HG02981 (cell line): ENCODE data around the gene PCDHGA4.
"Not testable (repeated sequence)": the region's sequence is repeated elsewhere in the genome, so short reads cannot be mapped to it uniquely, and the experiment has no call there.

Experiments used
- ATAC-seq: cut with Tn5 transposase; IDR thresholded peaks from one replicate; pipeline ENCODE4 v1.9.1; 2021; ENCODE audit warnings: mild to moderate bottlenecking, moderate library complexity; ENCODE audit not compliant: unreplicated experiment

PCDHGA4 gene

DNA sequence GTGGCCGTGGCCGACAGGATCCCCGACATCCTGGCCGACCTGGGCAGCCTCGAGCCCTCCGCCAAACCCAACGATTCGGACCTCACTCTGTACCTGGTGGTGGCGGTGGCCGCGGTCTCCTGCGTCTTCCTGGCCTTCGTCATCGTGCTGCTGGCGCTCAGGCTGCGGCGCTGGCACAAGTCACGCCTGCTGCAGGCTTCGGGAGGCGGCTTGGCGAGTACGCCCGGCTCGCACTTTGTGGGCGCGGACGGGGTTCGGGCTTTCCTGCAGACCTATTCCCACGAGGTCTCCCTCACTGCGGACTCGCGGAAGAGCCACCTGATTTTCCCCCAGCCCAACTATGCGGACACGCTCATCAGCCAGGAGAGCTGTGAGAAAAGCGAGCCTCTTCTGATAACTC is 8.8 kb upstream of the PCDHGA4 start:
- ATAC-seq = not testable (repeated sequence)

GRCh38 chr5:141349917-141350619 is 4.8 kb upstream of the PCDHGA4 start, which contains the start of gene PCDHGB1:
Gene PCDHGB1 (plus strand): TSS chr5:141350099. CDS start chr5:141350261, 162 bp downstream.
- peak; percentile 45 for ATAC-seq

DNA sequence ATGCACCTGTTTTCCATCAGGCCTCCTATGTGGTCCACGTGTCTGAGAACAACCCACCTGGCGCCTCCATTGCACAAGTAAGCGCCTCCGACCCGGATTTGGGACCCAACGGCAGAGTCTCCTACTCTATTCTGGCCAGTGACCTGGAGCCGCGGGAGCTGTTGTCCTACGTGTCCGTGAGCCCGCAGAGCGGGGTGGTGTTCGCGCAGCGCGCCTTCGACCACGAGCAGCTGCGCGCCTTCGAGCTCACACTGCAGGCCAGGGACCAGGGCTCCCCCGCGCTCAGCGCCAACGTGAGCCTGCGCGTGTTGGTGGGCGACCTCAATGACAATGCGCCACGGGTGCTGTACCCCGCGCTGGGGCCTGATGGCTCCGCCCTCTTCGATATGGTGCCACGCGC is 3.2 kb upstream of the PCDHGA4 start:
- ATAC-seq = no peak

DNA sequence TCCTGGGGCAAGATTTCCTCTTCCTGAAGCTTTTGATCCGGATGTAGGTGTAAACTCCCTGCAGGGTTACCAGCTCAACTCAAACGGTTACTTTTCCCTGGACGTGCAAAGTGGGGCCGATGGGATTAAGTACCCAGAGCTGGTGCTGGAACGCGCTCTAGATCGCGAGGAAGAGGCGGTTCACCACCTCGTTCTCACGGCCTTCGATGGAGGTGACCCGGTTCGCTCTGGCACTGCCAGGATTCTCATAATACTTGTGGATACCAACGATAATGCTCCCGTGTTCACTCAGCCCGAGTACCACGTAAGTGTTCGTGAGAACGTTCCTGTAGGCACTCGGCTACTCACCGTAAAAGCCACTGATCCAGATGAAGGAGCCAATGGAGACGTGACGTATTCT is 820 bp downstream of the PCDHGA4 start:
- ATAC-seq = no peak

DNA sequence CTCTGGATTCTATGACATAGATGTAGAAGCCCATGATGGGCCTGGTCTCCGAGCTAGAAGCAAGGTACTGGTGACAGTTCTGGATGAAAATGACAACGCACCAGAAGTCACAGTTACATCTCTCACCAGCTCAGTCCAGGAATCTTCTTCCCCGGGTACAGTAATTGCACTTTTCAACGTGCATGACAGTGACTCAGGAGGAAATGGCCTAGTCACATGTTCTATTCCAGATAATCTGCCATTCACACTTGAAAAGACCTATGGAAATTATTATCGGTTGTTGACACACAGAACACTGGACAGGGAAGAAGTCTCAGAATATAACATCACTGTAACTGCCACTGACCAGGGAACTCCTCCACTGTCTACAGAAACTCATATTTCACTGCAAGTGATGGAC is 1.3 kb downstream of the PCDHGA4 start:
- ATAC-seq = no peak

GRCh38 chr5:141356950-141357349 is 2.1 kb downstream of the PCDHGA4 start:
- no peak for ATAC-seq

- no peak for ATAC-seq
Observed at GRCh38 chr5:141359790-141360426, 5.1 kb downstream of the PCDHGA4 start, which contains the start of gene PCDHGB2. Gene PCDHGB2 (plus strand): TSS chr5:141359994. CDS start chr5:141360136, 142 bp downstream.

- ATAC-seq = no peak
Observed at GRCh38 chr5:141360685-141361084, 5.9 kb downstream of the PCDHGA4 start.

- ATAC-seq = no peak
Observed at GRCh38 chr5:141362719-141363118, 7.9 kb downstream of the PCDHGA4 start.

DNA sequence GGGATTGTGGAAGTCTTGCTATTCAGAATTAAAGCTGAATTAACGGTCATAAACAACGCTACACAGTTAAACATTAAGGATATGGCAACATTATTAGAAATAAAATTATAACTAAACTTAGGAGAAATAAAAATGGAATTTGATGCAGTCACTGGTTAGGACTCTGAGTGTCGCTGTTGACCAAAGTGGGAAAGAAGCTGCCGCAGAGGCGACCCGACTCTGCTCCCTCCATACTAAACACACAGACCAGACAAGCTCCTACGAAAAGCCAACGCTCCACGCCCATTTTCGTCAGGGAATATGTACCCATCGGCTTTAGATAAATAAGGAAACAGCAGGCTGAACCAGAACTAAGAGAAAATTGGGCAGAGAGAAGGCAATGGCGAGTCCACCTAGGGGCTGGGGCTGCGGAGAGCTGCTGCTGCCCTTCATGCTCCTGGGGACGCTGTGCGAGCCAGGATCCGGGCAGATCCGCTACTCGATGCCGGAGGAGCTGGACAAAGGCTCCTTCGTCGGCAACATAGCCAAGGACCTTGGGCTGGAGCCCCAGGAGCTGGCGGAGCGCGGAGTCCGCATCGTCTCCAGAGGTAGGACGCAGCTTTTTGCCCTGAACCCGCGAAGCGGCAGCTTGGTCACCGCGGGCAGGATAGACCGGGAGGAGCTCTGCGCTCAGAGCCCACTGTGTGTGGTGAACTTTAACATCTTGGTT is 9.3 kb downstream of the PCDHGA4 start, which contains the start of gene PCDHGA5:
PCDHGA5 (plus strand) TSS at position 211 of the 709 bp plus-strand sequence; CDS start at position 380, 169 bp downstream.
- ATAC-seq = no peak

- ATAC-seq = no peak
Observed at GRCh38 chr5:141366016-141366896, 11.4 kb downstream of the PCDHGA4 start.

DNA sequence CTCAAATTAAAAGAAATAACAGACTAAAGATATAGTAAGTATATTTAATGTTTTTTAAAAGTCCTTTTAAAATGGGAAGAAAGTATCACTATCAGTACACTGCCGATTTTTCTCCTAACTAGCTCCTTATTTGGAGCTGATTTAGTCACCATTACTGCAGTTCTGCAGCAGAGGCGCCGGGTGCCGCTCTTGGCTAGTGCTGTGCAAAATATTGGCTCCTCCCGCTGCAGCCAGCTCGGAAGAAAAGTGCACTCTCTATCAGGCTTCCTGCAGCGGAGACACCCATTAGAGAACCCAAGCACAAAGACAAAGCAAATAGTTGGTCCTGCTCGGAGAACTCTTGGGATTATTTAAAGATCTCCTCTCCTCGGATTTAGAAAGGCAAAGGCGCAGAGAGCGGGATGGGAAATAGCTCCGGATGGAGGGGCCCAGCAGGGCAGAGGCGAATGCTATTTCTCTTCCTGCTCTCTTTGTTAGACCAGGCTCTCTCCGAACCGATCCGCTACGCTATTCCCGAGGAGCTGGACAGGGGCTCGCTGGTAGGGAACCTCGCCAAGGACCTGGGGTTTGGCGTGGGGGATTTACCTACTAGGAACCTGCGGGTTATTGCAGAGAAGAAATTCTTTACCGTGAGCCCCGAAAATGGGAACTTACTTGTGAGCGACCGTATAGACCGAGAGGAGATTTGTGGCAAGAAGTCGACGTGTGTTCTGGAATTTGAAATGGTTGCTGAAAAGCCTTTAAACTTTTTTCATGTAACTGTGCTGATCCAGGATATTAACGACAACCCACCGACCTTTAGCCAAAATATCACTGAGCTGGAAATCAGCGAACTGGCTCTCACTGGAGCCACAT is 15.4 kb downstream of the PCDHGA4 start, which contains the start of gene PCDHGB3:
PCDHGB3 (plus strand) TSS at position 249 of the 855 bp plus-strand sequence; CDS start at position 402, 153 bp downstream.
- peak; percentile 84 for ATAC-seq

DNA sequence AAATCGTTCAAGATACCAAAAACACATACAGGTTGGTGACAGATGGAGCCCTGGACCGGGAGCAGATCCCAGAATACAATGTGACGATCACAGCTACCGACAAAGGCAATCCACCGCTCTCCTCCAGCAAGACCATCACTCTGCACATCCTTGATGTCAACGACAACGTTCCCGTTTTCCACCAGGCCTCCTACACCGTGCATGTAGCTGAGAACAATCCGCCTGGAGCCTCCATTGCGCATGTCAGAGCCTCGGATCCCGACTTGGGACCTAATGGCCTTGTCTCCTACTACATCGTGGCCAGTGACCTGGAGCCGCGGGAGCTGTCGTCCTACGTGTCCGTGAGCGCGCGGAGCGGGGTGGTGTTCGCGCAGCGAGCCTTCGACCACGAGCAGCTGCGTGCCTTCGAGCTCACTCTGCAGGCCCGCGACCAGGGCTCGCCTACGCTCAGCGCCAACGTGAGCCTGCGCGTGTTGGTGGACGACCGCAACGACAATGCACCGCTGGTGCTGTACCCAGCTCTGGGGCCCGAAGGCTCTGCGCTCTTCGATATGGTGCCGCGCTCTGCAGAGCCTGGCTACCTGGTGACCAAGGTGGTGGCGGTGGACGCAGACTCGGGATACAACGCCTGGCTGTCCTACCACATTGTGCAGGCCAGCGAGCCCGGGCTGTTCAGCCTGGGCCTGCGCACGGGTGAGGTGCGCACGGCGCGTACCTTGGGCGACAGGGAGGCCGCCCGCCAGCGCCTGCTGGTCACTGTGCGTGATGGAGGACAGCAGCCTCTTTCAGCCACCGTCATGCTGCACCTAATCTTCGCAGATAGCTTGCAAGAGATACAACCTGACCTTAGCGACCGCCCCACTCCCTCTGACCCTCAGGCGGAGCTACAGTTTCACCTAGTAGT is 17.0 kb downstream of the PCDHGA4 start:
- no peak for ATAC-seq

GRCh38 chr5:141373673-141374317 is 19.0 kb downstream of the PCDHGA4 start, which contains the start of gene PCDHGA6:
Gene PCDHGA6 (plus strand): TSS chr5:141373891. CDS start chr5:141374084, 193 bp downstream.
- ATAC-seq = no peak

GRCh38 chr5:141374627-141375026 is 19.8 kb downstream of the PCDHGA4 start:
- no peak for ATAC-seq

GRCh38 chr5:141375444-141376155 is 20.8 kb downstream of the PCDHGA4 start:
- ATAC-seq = not testable (repeated sequence)
